ENCODE measurements around the gene ICAM5.
"Not testable (repeated sequence)": the region's sequence is repeated elsewhere in the genome, so short reads cannot be mapped to it uniquely, and the experiment has no call there.

The ICAM5 gene, protein sequence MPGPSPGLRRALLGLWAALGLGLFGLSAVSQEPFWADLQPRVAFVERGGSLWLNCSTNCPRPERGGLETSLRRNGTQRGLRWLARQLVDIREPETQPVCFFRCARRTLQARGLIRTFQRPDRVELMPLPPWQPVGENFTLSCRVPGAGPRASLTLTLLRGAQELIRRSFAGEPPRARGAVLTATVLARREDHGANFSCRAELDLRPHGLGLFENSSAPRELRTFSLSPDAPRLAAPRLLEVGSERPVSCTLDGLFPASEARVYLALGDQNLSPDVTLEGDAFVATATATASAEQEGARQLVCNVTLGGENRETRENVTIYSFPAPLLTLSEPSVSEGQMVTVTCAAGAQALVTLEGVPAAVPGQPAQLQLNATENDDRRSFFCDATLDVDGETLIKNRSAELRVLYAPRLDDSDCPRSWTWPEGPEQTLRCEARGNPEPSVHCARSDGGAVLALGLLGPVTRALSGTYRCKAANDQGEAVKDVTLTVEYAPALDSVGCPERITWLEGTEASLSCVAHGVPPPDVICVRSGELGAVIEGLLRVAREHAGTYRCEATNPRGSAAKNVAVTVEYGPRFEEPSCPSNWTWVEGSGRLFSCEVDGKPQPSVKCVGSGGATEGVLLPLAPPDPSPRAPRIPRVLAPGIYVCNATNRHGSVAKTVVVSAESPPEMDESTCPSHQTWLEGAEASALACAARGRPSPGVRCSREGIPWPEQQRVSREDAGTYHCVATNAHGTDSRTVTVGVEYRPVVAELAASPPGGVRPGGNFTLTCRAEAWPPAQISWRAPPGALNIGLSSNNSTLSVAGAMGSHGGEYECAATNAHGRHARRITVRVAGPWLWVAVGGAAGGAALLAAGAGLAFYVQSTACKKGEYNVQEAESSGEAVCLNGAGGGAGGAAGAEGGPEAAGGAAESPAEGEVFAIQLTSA

DNA sequence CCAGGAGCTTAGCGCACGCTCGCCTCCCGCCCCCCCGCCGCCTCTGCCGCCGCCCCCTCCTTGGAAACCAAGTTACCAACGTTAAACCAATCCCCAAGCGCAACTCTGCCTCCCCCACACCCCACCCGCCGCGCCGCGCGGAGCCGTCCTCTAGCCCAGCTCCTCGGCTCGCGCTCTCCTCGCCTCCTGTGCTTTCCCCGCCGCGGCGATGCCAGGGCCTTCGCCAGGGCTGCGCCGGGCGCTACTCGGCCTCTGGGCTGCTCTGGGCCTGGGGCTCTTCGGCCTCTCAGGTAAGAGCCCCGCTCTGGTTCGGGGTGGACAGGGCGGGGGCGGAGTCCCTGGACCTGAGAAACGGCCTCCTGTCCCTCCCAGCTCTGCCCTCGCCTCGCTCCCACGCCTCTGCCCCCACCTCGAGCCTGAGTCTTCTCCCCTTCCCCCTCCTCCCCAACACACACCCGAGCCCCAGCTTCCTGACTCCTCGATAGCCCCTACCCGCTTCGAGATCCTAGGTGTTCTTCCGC lies at the start of gene ICAM5:
Gene ICAM5 (plus strand): TSS at position 117 of the 521 bp plus-strand sequence. CDS start 92 bp downstream, at position 209.
- no peak for DNase-seq

DNA sequence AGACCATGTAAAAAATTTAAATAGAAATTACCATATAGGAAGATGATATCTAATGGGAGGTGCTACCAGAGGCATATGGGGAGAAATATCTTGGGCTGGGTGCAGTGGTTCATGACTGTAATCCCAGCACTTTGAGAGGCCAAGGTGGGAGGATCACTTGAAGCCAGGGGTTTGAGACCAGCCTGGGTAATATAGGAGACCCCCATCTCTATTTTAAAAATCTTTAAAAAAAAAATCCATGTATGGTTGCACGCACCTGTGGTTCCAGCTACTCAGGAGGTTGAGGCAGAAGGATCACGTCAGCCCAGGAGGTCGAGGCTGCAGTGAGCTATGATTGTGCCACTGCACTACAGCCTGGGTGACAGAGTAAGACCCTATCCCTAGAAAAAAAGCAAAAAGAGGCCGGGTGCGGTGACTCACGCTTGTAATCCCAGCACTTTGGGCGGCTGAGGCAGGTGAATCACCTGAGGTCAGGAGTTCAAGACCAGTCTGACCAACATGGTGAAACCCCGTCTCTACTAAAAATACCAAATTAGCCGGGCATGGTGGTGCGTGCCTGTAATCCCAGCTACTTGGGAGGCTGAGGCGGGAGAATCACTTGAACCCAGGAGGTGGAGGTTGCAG lies 47.8 kb upstream of the ICAM5 start:
- not testable (repeated sequence) for DNase-seq

DNA sequence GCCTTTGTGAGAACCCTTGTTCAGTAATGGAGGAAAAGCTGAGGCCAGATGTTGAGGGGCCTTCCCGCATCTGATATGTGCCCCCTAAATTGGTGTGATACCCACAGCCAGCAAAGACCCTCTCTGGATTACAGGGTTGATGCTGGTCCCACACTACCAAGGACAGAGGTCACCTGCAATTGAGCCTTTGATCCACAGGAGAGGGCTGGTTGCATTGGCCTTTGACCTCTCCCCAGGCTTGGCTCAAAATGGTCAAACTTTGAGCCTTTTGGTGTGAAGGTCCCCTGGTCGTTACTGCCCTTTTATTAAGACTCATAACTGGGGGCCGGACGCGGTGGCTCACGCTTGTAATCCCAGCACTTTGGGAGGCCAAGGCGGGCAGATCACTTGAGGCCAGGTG lies 46.1 kb upstream of the ICAM5 start:
- no peak for DNase-seq

DNA sequence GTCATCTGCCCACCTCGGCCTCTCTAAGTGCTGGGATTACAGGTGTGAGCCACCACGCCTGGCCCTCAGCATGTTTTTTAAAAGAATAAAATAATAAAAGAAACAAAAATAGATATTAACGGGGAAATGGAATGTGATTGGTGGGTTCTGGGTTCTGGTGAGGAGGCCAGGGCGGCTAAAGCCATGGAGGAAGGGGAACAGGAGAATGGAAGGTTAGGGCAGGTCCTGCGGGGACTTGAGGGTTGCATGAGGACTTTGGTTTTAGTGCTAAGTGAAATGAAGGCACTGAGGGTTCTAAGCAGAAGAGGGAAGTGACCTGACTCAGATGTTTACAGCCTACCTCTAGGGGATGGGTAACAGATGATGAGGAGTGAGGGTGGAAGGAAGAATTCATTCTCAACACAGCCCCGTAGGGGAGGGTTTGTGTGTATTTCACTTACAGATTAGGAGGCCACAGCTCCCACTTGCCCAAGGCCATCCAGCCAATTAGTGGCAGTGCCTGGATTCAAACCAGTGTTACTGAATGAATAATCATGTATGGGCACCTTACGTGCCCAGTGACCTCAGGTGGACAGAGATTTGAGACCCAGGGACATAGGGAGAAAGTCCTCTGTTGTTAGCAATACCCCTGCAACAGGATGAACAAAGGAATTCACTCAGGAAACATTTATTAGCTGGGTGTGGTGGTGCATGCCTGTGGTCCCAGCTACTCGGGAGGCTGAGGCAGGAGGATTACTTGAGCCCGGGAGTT lies 44.4 kb upstream of the ICAM5 start:
- no peak for DNase-seq

DNA sequence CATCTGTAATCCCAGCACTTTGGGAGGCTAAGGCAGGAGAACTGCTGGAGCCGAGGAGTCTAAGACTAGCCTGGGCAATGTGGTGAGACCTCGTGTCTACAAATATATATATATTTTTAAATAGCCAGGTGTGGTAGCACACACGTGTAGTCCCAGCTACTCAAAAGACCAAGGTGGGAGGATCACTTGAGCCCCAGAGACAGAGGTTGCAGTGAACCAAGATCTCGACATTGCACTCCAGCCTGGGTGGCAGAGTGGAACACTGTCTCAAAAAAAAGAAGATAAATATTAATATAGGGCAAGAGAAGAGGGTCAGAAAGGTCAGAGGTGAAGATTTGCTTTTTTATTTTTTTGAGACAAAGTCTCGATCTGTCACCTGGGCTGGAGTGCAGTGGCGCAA lies 43.2 kb upstream of the ICAM5 start:
- DNase-seq = no peak

DNA sequence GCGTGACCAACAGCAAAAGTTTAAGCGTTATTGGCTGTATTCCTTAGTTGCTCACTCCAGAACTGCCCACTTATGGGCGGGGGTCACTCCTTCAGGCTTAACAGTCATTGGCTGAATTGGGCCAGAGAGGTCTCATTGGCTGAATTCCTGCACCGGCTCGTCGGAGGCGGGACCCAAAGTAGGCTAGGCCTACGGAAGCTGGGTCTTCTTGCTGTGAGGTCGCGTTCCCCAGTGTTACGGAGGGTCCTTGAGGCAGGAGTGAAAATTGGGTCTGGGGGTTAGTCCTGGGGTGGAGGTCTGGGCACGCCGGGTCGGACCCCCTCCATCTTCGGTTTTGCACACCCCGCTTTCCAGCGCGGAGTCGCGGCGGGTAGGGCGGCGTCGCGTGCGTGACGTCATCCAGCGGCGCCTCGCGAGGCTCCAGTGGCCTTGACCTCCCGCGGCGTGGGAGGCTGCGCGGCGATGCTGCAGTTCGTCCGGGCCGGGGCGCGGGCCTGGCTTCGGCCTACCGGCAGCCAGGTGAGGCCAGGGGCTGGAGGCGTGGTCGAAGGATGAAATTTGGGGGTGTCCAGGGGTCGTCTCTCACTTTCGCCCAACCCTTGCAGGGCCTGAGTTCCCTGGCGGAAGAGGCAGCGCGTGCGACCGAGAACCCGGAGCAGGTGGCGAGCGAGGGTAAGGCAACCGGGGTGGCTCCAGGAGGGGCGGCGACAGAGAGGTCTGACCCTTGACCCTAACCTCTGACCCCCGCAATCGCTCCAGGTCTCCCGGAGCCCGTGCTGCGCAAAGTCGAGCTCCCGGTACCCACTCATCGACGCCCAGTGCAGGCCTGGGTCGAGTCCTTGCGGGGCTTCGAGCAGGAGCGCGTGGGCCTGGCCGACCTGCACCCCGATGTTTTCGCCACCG lies 37.7 kb upstream of the ICAM5 start, which contains the start of gene MRPL4:
Gene MRPL4 (plus strand): TSS at position 423 of the 903 bp plus-strand sequence. CDS start 40 bp downstream, at position 463.
- DNase-seq = peak; percentile 96 to 99

DNA sequence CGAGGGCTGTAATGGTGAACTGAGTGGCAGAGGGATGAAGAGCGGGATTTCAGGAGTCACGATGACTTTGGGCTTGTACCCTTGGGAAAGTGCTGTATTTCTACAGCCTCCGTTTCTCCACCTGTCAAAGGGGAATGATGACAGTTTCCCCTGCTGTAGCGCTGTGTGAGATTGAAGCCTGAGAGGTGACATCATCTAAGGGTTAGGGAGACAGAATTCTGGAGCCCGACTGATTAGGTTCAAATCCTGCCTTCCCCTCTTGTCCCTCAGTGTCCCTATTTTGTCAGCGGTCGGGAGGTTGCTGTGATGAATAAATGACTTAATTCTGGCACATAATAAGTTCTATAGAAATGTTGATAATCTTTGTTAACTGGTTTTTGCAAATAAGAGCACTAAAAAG lies 37.0 kb upstream of the ICAM5 start:
- DNase-seq = no peak

DNA sequence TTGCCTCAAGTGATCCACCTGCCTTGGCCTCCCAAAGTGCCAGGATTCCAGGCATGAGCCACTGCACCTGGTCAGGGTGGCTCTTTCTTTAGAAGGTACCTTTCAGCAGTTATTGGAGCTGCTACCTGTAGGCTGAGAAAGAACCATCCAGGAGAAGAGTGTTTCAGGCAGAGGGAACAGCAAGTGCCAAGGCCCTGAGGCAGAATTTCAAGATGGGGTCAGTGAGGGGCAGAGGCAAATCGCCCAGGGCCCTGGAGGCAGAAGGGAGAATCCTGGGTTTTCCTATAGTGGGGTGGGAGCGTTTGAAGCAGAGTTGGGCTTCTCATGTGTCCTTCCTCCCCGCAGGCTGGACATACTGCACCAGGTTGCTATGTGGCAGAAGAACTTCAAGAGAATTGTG lies 35.5 kb upstream of the ICAM5 start:
- DNase-seq = no peak

DNA sequence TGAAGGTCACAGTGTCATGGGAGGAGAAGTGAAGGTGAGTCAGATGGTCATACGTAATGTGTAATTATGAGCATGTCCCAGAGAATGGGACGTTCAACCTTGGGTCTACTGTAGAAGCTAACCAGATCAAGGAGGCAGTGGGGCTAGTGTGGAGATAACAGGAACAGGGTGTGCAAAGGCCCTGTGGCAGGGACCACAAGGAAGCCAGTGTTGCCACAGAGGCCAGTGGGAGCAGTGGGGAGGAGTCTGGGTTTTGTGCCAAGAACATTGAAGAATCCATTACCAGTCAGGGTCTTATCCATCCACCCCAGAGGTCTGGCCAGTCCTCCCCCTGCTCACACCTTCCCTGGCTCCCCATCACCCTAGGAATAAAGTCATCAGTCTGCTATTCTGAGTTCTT lies 34.4 kb upstream of the ICAM5 start:
- DNase-seq = no peak

DNA sequence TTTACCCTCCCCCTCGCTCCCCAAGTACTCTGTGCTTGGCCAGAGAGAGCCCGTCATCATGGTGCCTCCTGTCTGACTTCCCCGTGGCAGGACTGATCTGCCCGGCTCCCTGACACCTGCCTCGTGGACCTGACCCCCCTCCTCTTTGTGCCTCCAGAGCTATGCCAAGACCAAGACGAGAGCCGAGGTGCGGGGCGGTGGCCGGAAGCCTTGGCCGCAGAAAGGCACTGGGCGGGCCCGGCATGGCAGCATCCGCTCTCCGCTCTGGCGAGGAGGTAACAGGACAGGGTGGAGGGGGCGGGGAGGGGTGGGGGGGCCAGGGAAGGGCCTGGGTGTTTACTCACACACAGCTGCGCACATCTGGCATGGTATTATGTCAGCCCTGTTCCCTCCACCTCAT lies 33.2 kb upstream of the ICAM5 start:
- no peak for DNase-seq

DNA sequence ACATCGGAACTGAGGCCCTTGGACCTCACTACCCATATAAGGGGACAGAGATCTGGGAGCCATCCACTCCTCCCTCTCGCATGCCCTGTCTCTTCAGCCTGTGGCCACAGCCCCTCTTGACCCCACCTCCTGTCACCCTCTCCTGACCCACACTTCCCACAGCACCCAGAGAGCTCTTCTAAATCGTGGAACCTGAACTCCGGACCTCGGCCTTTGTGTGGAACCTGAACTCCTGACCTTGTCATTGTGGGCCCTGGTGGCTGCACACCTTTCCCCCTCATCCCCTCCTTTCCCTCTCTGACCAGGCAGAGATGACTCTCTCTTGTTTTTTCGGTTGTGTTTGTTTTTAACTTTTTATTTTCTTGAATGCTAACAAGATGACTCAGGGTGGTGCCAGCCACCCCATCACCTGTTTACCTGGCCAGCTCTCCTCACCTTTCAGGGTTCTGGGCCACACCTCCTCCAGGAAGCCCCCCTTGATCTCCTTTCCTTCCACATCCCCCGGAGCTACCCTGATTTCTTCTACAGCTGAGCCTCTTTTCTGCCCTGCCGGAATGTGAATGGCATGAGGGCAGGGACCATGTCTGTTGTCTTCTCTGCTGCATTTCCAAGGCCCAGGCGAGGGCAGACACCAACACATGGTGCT lies 32.7 kb upstream of the ICAM5 start:
- no peak for DNase-seq

DNA sequence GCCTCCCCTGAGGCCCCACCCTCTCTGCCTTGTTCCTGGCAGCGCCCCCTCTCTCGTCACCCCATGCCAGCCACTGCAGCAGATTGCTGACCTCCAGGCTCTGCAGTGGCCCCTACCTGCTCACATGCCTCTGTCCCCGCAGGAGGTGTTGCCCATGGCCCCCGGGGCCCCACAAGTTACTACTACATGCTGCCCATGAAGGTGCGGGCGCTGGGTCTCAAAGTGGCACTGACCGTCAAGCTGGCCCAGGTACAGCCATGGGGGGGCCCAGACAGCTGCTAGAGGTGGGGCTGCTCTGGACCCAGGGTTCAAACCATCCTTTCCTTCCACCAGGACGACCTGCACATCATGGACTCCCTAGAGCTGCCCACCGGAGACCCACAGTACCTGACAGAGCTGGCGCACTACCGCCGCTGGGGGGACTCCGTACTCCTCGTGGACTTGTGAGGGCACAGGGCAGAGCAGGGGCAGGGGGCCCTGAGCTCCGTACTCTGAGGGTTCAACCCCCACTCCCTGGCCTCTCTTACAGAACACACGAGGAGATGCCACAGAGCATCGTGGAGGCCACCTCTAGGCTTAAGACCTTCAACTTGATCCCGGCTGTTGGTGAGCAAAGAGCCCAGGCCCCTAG lies 31.6 kb upstream of the ICAM5 start:
- DNase-seq = no peak

DNA sequence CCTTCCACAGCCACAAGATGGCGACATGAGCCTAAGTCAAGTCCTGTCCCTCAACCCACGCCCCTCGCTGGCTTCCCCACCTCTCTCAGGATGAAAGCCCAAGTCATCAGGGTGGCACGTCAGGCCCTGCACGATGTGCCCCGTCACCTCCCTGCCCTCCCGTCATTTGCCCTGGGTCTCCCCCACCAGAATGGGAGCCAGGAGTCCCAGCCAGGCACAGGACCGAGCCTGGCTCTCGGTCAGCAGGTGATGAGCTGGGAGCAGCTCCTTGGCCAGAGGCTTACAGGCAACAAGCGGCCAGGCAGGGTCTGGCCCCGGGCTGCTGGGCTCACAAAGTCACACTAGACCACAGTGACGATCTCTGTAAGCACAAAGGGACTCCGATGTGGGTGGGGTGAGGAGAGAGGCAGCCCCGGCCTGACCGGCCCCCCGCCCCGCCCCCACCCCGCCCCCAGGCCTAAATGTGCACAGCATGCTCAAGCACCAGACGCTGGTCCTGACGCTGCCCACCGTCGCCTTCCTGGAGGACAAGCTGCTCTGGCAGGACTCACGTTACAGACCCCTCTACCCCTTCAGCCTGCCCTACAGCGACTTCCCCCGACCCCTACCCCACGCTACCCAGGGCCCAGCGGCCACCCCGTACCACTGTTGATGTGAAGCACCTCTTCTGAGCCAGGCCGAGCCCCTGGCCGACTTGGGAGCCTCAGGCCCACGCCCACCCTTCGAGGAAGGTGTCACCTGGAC lies 30.4 kb upstream of the ICAM5 start:
- DNase-seq = peak; percentile 38 to 57

DNA sequence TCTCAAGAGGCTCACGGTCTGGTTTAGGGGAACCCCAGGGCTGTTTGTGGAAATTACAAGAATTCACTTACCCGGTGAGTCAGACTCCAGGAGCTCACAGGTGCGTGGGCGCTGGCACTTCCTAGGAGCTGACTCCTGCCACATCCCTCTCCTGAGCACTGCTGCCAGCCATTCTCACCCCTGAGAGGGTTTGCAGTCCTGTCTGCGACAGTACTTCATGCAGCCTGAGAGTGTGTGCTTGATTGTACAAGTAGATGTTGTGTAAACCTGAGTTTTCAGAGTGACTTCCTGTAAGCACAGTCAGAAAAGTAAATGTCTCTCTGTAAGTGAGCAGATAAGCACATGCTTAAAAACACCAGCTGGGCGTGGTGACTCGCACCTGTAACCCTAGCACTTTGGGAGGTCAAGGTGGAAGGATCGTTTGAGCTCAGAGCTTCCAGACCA lies 29.6 kb upstream of the ICAM5 start:
- no peak for DNase-seq

DNA sequence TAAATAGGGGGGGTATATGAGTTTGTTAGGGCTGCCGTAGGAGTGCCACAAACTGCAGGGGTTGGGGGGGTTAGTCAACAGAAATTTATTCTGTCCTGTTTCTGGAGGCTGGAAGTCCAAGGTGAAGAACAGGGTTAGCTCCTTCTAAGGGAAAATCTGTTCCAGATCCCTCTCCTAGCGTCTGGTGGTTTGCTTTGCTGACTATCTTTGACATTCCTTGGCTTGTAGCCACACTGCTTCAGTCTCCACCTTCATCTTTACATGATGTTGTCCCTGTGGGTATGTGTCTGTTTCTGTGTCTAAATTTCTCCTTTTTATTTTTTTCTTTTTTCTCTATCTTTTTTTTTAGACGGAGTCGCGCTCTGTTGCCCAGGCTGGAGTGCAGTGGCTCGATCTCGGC lies 27.0 kb upstream of the ICAM5 start:
- DNase-seq = no peak

DNA sequence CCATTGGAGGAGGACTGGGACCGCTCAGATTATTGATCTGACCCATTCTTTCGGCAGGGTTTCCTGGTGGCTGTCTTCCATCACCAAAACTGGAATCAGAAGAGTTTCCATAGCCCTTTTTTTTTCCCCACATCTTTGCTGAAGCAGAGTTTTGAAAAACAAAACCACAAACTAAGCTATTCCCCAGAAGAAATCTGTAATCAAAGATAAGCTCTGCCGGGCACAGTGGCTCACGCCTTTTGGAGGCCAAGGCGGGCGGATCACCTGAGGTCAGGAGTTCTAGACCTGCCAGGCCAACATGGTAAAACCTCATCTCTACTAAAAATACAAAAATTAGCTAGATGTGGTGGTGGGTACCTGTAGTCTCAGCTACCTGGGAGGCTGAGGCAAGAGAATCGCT lies 23.0 kb upstream of the ICAM5 start:
- DNase-seq = no peak

DNA sequence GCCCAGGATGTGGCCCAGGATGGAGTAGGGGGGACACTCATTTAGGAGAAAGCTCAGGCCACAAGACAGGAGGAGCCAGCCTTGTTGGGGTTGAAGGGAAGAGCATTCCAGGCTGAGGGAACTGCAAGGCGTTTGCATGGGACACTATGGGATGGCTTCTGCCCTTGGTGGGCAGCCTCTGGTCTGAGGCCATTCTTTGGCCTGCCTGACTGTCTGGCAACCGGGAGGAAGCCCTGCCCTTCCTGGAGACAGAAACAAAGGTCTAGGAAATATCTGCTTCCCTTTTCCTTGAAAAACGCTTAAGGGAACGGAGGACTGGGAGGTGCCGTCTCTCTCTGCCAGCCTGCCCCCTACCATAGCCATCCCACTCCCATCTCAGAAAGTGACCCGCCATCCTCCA lies 21.7 kb upstream of the ICAM5 start:
- no peak for DNase-seq

DNA sequence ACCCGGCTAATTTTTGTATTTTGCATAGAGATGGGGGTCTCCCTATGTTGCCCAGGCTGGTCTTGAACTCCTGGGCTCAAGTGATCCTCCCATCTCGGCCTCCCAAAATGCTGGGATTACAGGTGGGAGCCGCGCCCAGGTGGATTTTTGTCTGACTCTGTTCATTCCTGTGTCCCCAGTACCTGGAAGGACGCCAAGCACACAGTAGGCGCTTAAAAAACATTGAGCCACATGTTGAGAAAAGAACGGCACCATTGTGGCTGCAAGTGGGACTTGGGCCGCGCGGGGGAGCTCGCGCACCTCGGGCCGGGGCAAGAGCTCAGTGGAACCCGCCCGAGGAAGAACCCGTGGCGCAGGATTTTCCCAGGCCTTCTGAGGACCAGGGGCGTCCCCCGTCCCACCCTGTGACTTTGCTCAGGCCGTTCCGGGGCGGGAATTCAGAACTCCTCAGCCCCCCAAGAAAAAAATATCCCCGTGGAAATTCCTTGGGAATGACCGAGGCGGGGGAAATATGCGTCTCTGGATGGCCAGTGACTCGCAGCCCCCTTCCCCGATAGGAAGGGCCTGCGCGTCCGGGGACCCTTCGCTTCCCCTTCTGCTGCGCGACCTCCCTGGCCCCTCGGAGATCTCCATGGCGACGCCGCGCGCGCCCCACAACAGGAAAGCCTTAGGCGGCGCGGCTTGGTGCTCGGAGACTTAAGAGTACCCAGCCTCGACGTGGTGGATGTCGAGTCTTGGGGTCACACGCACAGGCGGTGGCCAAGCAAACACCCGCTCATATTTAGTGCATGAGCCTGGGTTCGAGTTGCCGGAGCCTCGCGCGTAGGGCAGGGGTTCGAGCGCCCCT lies 20.2 kb upstream of the ICAM5 start:
- peak; percentile 40 to 48 for DNase-seq

All from hippocampal formation (tissue), 2 donors.